GM18499 (cell line): ENCODE data around the gene BEX2.
"Not testable (repeated sequence)": the region's sequence is repeated elsewhere in the genome, so short reads cannot be mapped to it uniquely, and the experiment has no call there.

Experiments
- ATAC-seq: cut with Tn5 transposase; IDR thresholded peaks from one replicate; pipeline ENCODE4 v1.9.1; 2021; ENCODE audit warnings: moderate number of reproducible peaks; ENCODE audit not compliant: insufficient read depth, unreplicated experiment

Gene BEX2

GRCh38 chrX:103310555-103311398 lies at the start of gene BEX2:
Gene BEX2, minus strand, starts transcription at chrX:103310990. Its CDS starts 1,014 bp downstream, at chrX:103309976.
- ATAC-seq = peak; percentile 83

DNA sequence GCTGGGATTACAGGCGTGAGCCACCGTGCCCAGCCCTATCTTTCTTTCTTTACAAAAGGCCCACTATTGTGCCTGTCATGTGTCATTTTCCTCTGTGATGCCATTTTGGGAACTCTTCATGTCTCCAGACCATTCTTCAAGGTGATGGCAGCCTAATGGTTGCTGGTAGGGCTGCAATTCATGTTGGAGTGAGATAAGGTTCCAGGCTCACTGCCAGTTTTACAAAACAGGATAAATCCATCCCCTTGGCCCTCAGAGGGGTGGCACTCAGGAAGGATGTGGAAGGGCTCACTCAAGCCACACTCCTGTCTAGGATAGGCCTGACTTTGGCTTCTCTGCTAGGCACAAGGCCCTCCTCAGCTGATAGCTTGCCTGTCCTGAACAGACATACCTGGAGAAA lies 49.3 kb upstream of the BEX2 start:
- no peak for ATAC-seq

DNA sequence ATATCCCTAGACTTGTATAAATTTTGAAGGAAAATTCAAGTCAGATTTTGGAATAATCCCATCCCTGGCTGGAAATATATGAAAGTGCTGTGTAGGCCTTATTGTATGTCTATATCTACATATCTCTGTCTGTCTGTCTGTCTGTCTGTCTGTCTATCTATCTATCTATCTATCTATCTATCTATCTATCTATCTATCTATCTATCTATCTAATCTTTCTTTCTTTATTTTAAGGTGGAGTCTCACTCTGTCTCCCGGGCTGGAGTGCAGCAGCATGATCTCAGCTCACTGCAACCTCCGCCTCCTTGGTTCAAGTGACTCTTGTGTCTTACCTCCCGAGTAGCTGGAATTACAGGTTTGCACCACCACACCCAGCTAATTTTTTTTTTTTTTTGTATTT lies 48.8 kb upstream of the BEX2 start:
- not testable (repeated sequence) for ATAC-seq

DNA sequence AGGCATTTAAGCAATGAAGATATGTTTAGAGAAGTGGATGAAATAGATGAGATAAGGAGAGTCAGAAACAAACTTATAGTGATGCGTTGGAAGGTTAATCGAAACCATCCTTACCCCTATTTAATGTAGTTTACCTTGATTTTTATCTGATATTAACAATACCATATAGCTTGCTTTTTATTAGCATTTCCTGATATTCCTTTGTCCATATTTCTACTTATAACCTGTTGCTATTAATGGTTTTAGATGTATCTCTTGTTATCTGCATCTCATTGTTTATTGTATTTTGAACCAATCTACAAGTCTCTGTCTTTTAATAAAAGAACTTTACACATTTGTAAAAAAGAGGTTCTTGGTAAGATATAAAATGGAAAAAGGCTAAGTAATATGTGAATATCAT lies 47.1 kb upstream of the BEX2 start:
- ATAC-seq = no peak

DNA sequence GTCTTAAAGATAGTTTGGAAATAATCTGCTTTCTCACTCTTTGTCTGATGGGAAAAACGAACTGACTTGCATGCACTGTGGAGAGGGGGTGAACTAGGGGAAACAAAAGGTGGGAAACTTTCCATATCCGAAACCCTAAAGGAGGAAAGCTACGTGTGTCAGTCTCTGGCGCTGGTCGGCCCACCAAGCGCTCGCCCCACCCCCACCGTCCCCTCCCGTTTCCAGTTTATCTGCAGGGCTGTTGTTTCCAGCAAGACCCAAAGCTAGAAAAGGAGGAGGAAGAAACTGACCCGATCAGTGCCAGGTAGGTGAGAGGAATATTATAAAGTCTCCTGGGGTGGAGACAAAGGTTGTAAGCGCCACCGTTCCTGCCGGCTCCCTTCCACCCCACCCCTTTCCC lies 46.1 kb upstream of the BEX2 start:
- ATAC-seq = no peak

DNA sequence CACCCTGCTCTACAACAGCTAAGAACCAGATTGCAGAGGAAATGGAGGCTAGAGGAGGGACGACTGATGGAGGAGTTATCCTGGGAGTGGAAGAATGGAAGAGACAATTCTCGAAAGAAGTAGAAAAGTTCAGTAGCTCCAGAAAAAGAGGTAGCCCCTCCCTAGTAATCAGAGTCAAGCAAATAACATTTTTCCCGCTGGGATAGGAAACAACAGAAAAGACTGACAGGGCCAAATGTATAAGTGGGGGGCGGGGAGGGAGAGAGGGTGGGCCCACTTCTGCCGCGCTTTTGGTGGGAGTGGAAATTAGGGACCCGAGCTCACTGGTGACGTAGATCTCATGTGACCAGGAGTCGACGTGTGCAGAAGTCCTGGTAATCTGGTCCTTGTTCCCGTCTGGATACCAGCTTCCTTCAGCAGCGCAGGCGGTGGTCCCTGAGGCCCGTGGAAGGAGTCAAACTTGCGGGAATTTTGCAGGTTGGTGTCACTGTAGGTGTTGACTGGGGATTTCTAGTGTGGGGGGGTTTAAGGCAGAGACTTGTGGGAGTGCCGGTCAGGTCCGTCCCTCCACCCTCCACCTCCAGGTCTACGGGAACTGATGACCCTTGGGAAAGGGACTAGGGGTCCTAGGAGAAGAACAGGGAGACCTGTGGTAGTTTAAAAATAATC lies 45.5 kb upstream of the BEX2 start, which contains the start of gene TCEAL9:
Gene TCEAL9 (plus strand): TSS at position 377 of the 669 bp plus-strand sequence. CDS start 1,179 bp downstream, outside the sequence.
- no peak for ATAC-seq

DNA sequence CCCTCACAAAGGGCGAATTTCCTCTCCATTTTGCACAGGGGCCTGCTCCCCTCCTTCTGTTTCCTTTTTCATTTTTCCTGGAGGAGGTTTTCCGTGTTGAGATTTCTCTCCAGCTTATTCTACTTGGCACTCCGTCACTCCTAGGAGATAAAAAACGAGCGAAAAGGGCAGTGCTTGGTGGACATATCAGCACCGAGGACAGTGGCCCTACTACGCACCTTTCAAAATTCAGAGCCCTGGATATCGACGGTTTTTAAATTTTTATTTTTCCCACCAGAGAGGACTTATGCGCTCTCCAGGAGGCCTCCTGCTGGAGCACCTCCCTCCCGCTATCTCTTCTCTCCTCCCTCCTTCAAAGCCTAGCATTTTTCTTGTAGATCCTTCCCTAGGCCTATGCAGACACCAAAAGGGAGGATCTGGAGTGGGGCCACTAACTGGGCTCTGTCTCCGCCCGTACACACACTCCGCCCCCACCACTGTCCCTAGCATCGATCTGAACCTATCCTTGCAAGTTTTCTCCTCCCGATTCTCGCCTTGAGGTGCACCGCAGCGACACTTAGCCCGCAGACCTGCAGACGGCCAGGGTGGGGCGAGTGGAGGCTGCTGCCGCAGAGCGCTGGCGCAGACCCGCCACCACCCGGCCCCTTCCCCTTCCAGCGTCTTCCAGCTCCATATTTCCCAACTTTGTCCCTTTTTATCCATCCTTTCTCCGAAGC lies 37.0 kb upstream of the BEX2 start:
- ATAC-seq = no peak

DNA sequence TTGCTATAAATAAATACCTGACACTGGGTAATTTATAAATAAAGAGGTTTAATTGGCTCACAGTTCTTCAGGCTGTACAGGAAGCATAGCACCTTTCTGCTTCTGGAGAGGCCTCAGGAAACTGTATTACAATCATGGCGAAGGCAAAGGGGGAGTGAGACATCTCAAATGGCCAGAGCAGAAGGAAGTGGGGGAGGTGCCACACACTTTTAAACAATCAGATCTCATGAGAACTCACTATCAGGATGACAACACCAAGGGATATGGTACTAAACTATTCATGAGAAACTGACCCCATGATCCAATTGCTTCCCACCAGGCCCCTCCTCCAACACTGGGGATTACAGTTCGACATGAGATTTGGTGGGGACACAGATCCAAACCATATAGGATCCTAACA lies 33.8 kb upstream of the BEX2 start:
- ATAC-seq = no peak

GRCh38 chrX:103343105-103343504 lies 32.3 kb upstream of the BEX2 start:
- ATAC-seq = no peak

DNA sequence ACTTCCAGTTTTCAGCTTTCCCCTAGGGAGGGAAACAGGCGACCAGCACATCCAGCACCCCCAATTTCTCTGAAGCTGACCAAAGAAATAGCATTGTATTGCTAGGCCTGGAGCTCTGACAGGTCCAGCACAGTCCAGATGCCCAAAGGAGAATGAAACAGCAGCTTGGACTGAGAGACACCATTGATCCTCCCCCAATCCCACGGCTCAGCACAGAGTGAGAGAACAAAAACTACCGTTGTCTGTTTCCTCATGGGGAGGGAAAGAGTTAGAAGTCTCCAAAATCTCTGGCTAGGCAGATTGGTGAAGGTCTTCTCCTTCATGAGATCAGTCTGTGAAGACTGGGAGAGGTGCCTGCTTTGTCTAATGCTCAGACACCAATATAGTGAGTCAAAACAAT lies 27.9 kb upstream of the BEX2 start:
- no peak for ATAC-seq

DNA sequence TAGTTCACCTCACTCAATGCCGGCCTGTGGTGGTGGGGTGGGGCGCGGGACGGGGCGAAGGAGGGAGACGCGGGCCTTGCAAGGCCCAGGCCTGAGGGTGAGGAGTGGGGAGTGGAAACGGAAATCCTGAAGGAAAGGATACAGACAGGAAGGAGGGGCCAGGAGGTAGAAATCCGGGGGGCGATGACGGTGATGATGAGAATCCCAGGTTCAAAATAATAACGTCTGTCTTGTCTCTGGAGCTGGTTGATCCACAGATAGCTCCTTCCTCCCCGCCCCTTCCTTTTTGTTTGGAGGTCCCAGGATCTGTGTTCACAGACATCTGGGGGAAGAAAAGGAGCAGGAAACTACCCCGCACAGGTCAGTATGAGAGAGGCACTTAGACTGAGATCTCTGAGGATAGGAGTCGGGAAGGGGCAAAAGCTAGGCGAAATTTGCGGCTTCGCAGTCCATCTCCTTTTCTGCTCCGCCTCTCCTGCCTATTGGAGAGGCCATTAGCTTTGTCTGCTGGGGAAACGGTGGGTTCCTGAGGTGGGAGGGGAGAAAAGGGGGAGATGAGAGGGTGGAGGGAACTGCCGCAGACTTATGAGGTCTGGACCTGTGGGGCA lies 20.0 kb upstream of the BEX2 start:
- ATAC-seq = no peak

- ATAC-seq = no peak
Measured at GRCh38 chrX:103329991-103330390, 19.2 kb upstream of the BEX2 start, which contains the start of gene TCEAL7. Gene TCEAL7, plus strand, starts transcription at chrX:103330239. Its CDS starts 1,165 bp downstream, at chrX:103331404.

DNA sequence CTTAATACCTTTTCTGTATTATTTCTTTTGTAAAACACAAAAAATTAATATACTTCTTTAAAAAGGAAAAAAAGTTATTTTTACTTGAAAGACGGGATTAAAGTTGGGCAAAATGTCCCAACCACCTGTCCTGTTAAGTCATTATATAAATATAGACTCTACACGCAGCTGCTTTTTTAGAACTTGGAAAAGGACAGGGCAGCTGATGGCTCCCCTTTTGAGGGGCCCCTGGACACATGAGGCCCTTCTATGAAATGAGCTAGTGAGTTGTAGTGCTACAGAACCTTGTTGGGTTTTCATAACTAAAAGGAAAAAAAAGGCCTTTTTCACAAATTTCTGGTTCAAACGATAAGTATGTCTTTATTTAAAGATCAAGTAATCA lies 600 bp upstream of the BEX2 start:
- ATAC-seq = no peak

DNA sequence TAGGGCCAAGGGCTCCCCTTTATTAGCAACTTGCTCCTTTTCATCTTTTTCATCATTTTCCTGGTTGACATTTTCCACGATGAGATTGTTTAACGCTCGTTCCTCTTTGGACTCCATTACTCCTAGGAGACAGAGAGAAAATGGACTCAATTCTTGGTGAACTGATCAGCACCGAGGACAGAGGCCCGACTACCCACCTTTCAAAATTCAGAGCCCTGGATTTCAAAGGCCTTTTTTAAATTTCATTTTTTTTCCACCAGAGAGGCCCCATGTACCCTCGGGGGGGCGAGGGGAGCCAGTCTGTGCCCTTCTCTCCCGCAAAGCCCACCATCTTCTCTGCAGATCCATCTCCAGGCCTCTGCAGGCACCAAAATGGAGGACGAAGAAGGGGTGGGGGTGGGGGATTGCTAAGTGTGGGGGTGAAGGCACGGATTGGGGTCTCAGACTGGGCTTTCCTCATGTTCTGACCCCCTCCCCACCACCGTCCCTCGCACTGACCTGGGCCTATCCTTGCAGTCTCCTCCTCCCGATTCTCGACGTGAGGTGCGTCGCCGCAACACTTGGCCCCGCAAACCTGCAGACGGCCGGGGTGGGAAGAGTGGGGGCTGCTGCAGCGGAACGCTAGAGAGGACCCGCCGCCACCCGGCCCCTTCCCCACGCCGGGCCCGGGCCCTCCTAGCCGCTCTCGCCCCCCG lies 783 bp downstream of the BEX2 start:
- no peak for ATAC-seq

DNA sequence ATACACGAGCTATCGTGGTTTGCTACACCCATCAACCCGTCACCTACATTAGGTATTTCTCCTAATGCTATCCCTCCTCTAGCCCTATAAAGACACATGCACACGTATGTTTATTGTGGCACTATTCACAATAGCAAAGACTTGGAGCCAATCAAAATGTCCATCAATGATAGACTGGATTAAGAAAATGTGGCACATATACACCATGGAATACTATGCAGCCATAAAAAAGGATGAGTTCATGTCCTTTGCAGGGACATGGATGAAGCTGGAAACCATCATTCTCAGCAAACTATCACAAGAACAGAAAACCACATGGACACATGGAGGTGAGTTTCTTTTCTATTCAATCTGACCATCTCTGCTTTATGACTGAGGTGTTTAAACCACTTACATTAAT lies 5.1 kb downstream of the BEX2 start:
- not testable (repeated sequence) for ATAC-seq

GRCh38 chrX:103304705-103305104 lies 6.1 kb downstream of the BEX2 start:
- no peak for ATAC-seq

GRCh38 chrX:103293118-103293517 lies 17.7 kb downstream of the BEX2 start:
- ATAC-seq = no peak

GRCh38 chrX:103279624-103280023 lies 31.2 kb downstream of the BEX2 start:
- no peak for ATAC-seq

DNA sequence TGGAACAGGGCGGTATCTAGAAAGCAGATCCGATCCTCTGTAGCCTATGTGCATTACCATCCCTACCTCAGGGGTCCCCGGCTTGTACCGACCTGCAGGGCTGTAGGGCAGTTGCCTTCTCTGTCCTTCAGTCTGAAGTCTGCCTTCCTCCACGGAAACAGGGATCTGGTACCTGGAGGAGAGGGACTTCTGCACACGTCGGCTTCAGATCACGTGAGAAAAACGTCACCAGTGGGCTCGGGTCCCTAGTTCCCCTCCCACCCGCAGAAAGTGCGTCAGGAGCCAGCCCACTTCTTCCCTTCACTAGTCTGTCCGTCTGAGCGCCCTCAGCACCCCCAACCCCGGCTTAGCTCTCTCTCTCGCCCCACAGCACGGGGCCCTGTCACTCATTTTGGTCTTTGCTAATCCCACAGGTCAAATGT lies 34.2 kb downstream of the BEX2 start, which contains the start of gene TCEAL5:
Gene TCEAL5 (minus strand): TSS at position 170 of the 422 bp plus-strand sequence. CDS start 2,187 bp downstream, outside the sequence.
- no peak for ATAC-seq
